OCI-LY1 (cell line): Measurements from ENCODE around the gene JMJD1C.

ENCODE experiments used
- H2AFZ ChIP-seq: fragments of 200-600 bp; sonication (generic), shearing (Covaris generic); 2 replicates; pipeline ENCODE4 v1.6.0; 2014; ENCODE audit warnings: antibody characterized with exemption, mild to moderate bottlenecking, low read length
- H3F3A ChIP-seq: fragments of 200-600 bp; sonication (generic), shearing (Covaris generic); 2 replicates; pipeline ENCODE4 v1.6.0; 2014; ENCODE audit warnings: mild to moderate bottlenecking, antibody characterized with exemption, low read length, moderate library complexity; ENCODE audit not compliant: insufficient read depth
- H3K27ac ChIP-seq: fragments of 200-600 bp; sonication (generic); 2 replicates; pipeline ENCODE4 v1.5.1; 2014; ENCODE audit warnings: low read length, mixed run types, mild to moderate bottlenecking, low read depth; ENCODE audit not compliant: poor library complexity, severe bottlenecking
- H3K27me3 ChIP-seq: fragments of 200-600 bp; sonication (generic); 2 replicates; pipeline ENCODE4 v1.6.0; 2014; ENCODE audit warnings: antibody characterized with exemption, mild to moderate bottlenecking, low read length, moderate library complexity; ENCODE audit not compliant: insufficient read depth
- H3K36me3 ChIP-seq: fragments of 200-600 bp; sonication (generic); 2 replicates; pipeline ENCODE4 v1.6.1; 2014; ENCODE audit warnings: mild to moderate bottlenecking, antibody characterized with exemption, low read length, moderate library complexity, mixed read lengths; ENCODE audit not compliant: insufficient read depth
- H3K4me1 ChIP-seq: fragments of 200-600 bp; sonication (generic); 2 replicates; pipeline ENCODE4 v1.5.1; 2014; ENCODE audit warnings: mild to moderate bottlenecking, low read length, moderate library complexity; ENCODE audit not compliant: insufficient read depth, severe bottlenecking
- H3K4me2 ChIP-seq: fragments of 200-600 bp; sonication (generic), shearing (Covaris generic); 2 replicates; pipeline ENCODE4 v1.6.1; 2014; ENCODE audit warnings: low read length
- H3K4me3 ChIP-seq: fragments of 200-600 bp; sonication (generic); 2 replicates; pipeline ENCODE4 v1.5.1; 2014; ENCODE audit warnings: low read length, low read depth, mild to moderate bottlenecking, mixed read lengths; ENCODE audit not compliant: poor library complexity, severe bottlenecking
- H3K79me2 ChIP-seq: fragments of 200-600 bp; shearing (Covaris generic); 2 replicates; pipeline ENCODE4 v1.6.1; 2016; ENCODE audit warnings: mixed run types, low read length, mixed read lengths; ENCODE audit not compliant: insufficient read depth
- H3K9ac ChIP-seq: fragments of 200-600 bp; sonication (generic), shearing (Covaris generic); 2 replicates; pipeline ENCODE4 v1.6.1; 2014; ENCODE audit warnings: mild to moderate bottlenecking, low read length, mixed read lengths
- H3K9me2 ChIP-seq: fragments of 200-600 bp; sonication (generic), shearing (Covaris generic); 2 replicates; pipeline ENCODE4 v1.6.1; 2014; ENCODE audit warnings: low read depth, mild to moderate bottlenecking, low read length, mixed read lengths
- H3K9me3 ChIP-seq: fragments of 200-600 bp; shearing (Covaris generic); 2 replicates; pipeline ENCODE4 v1.6.1; 2014; ENCODE audit warnings: low read length, mixed read lengths
- H4K20me1 ChIP-seq: fragments of 200-600 bp; sonication (generic), shearing (Covaris generic); 2 replicates; pipeline ENCODE4 v1.6.0; 2016; ENCODE audit warnings: mild to moderate bottlenecking, low read length; ENCODE audit not compliant: insufficient read depth
- CTCF ChIP-seq: fragments of 200-600 bp; sonication (generic), shearing (Covaris generic); IDR thresholded peaks from 2 replicates; pipeline ENCODE4 v1.5.1; 2017; ENCODE audit warnings: mild to moderate bottlenecking, antibody characterized with exemption, low read length, moderate library complexity, mixed read lengths
- EZH2 ChIP-seq: fragments of 200-600 bp; sonication (generic), shearing (Covaris generic); IDR thresholded peaks from 2 replicates; pipeline ENCODE4 v1.8.0; 2017; ENCODE audit warnings: borderline replicate concordance, mixed run types, mild to moderate bottlenecking, antibody characterized with exemption, low read length, moderate library complexity, mixed read lengths

The JMJD1C gene

DNA sequence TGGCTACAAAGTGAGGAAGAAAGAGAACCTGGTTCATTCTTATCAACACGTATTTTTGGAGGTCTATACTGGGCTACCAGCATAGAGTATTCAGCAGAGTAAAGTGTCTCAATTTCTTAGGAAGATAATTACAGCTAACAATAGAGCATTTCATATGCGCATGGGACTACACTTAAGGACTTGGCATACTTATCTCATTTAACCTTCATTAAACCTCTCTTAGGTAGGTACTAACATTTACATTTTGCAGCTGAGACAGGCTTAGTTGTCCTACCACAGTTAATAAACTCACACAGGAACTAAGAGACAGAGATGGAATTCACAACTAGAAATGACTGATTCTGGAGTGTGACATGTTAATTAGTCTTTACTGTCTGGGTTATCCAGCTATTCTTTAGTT, 266.1 kb downstream of the JMJD1C start:
- Histone ChIP-seq H3K9me3 (no peaks in the 10 kb centered on the region), H3K4me1 (peaks cover 3% of the 10 kb centered on the region), H3K4me3 (no peak overlapping the region), H3F3A (no peaks in the 10 kb centered on the region), H4K20me1 (no peaks in the 10 kb centered on the region), H3K9ac (no peak overlapping the region), H3K9me2 (no peaks in the 10 kb centered on the region), H3K36me3 (peaks cover 73% of the 10 kb centered on the region), H3K4me2 (no peak overlapping the region), H3K79me2 (no peaks in the 10 kb centered on the region), H3K27me3 (no peaks in the 10 kb centered on the region), H2AFZ (no peak overlapping the region), H3K27ac (no peak overlapping the region)
- TF ChIP-seq CTCF (no peak), EZH2 (no peak)

- Histone ChIP-seq H4K20me1 (no peaks in the 10 kb centered on the region), H3K79me2 (no peaks in the 10 kb centered on the region), H3K9ac (no peak overlapping the region), H3K4me1 (no peaks in the 10 kb centered on the region), H3K4me2 (no peak overlapping the region), H3K9me3 (no peaks in the 10 kb centered on the region), H3K4me3 (no peak overlapping the region), H3K36me3 (peaks cover 82% of the 10 kb centered on the region), H3K27ac (no peak overlapping the region), H3K27me3 (no peaks in the 10 kb centered on the region), H2AFZ (no peak overlapping the region), H3F3A (no peaks in the 10 kb centered on the region), H3K9me2 (no peaks in the 10 kb centered on the region)
- TF ChIP-seq EZH2 (no peak), CTCF (no peak)
Observed at GRCh38 chr10:63197344-63198092, 268.3 kb downstream of the JMJD1C start.

- no peaks in the 10 kb centered on the region for H3K9me3 ChIP-seq
- no peaks in the 10 kb centered on the region for H3K27me3 ChIP-seq
- no peak overlapping the region for H3K9ac ChIP-seq
- H3F3A ChIP-seq, result no peaks in the 10 kb centered on the region
- H3K9me2 ChIP-seq, result no peaks in the 10 kb centered on the region
- no peak overlapping the region for H3K27ac ChIP-seq
- TF ChIP-seq CTCF, result no peak
- TF ChIP-seq EZH2, result no peak
- no peak overlapping the region for H2AFZ ChIP-seq
- no peaks in the 10 kb centered on the region for H3K79me2 ChIP-seq
- no peaks in the 10 kb centered on the region for H4K20me1 ChIP-seq
- no peaks in the 10 kb centered on the region for H3K4me1 ChIP-seq
- H3K4me2 ChIP-seq, result no peak overlapping the region
- H3K4me3 ChIP-seq, result no peak overlapping the region
- H3K36me3 ChIP-seq, result peaks cover 91% of the 10 kb centered on the region
Observed at GRCh38 chr10:63192826-63193225, 273.0 kb downstream of the JMJD1C start.
